ENCODE data around the gene TXNRD2. TPM values are rescaled to one million over a fixed set of nuclear protein-coding genes. Genes with fewer than 3 reads are reported as not detected.

Gene TXNRD2
- total RNA-seq, 6 experiments from 2014 or later: 35.9 to 47.8 (median 44.3) TPM

GRCh38 chr22:19986410-19987341 is 45.1 kb upstream of the TXNRD2 start:
- H3K4me1 ChIP-seq: peaks cover 0 to 10% (median 4%) of the 10 kb centered on the region in 4 donors
- no peaks in the 10 kb centered on the region for H3K27me3 ChIP-seq
- peak; percentile 82 to 86 (median 82) for DNase-seq
- peak; percentile 82 to 96 (median 88) for ATAC-seq
- peak overlapping the region; percentile 21 to 70 (median 44) for H3K27ac ChIP-seq
- H3K4me3 ChIP-seq: peak overlapping the region; percentile 60 to 82 (median 69)
- intact Hi-C loops (cut with DNase I): no loop called here
- WGBS (ENCODE audit: insufficient coverage, low coverage, low lambda C conversion rate, missing lambda C conversion rate): 41% methylated on average over 6 of the region's 76 CpGs
- no peaks in the 10 kb centered on the region for H3K9me3 ChIP-seq
- H3K36me3 ChIP-seq: no peaks in the 10 kb centered on the region
- TF ChIP-seq POLR2A (IDR thresholded peaks at IDR 0.05): peak; percentile 88
- TF ChIP-seq CTCF (IDR thresholded peaks at IDR 0.05): no peak

GRCh38 chr22:19986011-19986409 is 44.4 kb upstream of the TXNRD2 start:
- Histone ChIP-seq H3K27me3 (no peaks in the 10 kb centered on the region), H3K27ac (no peak overlapping the region), H3K9me3 (no peaks in the 10 kb centered on the region), H3K4me1 (peaks cover 0 to 10% (median 4%) of the 10 kb centered on the region in 4 donors), H3K4me3 (peak overlapping the region; percentile 60 to 82 (median 69)), H3K36me3 (no peaks in the 10 kb centered on the region)
- intact Hi-C loops (cut with DNase I): no loop called here
- no peak for TF ChIP-seq CTCF (IDR thresholded peaks at IDR 0.05)
- TF ChIP-seq POLR2A (IDR thresholded peaks at IDR 0.05): no peak
- no CpG with 5 or more reads among the region's 2 CpGs for WGBS (ENCODE audit: insufficient coverage, low coverage, low lambda C conversion rate, missing lambda C conversion rate)
- ATAC-seq (no peak), DNase-seq (peak in 2 of 3 donors; percentile 12 to 37)

GRCh38 chr22:19984851-19985811 is 43.5 kb upstream of the TXNRD2 start:
- Histone ChIP-seq H3K4me3 (no peak overlapping the region), H3K27ac (peak overlapping the region in 1 of 3 donors; percentile 10)
- intact Hi-C loops (cut with DNase I): no loop called here

More at GRCh38 chr22:19984851-19985811, 43.5 kb upstream of the TXNRD2 start:
- Histone ChIP-seq H3K9me3 (no peaks in the 10 kb centered on the region), H3K4me1 (peaks cover 0 to 10% (median 4%) of the 10 kb centered on the region in 4 donors), H3K36me3 (no peaks in the 10 kb centered on the region), H3K27me3 (no peaks in the 10 kb centered on the region)
- TF ChIP-seq POLR2A (IDR thresholded peaks at IDR 0.05) (no peak), CTCF (IDR thresholded peaks at IDR 0.05) (no peak)
- no peak for ATAC-seq
- DNase-seq: peak in 2 of 3 donors; percentile 15 to 40
- 72% methylated on average over 4 of the region's 11 CpGs for WGBS (ENCODE audit: insufficient coverage, low coverage, low lambda C conversion rate, missing lambda C conversion rate)

All from right lobe of liver (tissue), 6 donors.